ENCODE measurements around the gene SOCS7. TPM values are rescaled to one million over a fixed set of nuclear protein-coding genes. Genes with fewer than 3 reads are reported as not detected.

SOCS7 gene
- total and polyA plus RNA-seq, 2 donors (not counting 1 experiment from before 2014, with no cell fraction given) = 9.4 to 20.8 TPM

- TF ChIP-seq CTCF (IDR thresholded peaks at IDR 0.05) (no peak), EZH2 (IDR thresholded peaks at IDR 0.05; ENCODE audit: borderline replicate concordance, insufficient read depth, low read depth, low read length, poor library complexity, severe bottlenecking) (no peak)
- H3K27me3 Mint-ChIP-seq = peaks cover 16% of the 10 kb centered on the region
- CTCF ChIA-PET = interaction anchor here (1.4 kb wide), 1 partner anchor 226 kb away, joined by 3 read pairs; no protein-coding TSS in a partner anchor
- 87% methylated on average over 5 of the region's 9 CpGs for WGBS (ENCODE audit: insufficient coverage)
- Histone ChIP-seq H3K9ac (ENCODE audit: low read length) (no peak overlapping the region), H3K79me2 (ENCODE audit: control insufficient read depth, insufficient read depth, low read length) (no peaks in the 10 kb centered on the region), H4K20me1 (ENCODE audit: control insufficient read depth, insufficient read depth, low read length, poor library complexity, severe bottlenecking) (no peaks in the 10 kb centered on the region), H3K27me3 (replicated peaks in 1 of 4; ENCODE audit: control extremely low read depth in 1 of 4, control insufficient read depth in 3 of 4, insufficient read depth in 4 of 4, low read length in 3 of 4) (peaks cover 0 to 11% (median 0%) of the 10 kb centered on the region in 4 experiments), H3K4me3 (ENCODE audit: control extremely low read depth in 1 of 5, extremely low read depth in 1 of 5, insufficient read depth in 1 of 5, low read depth in 2 of 5, low read length in 4 of 5) (no peak overlapping the region), H3K9me3 (ENCODE audit: control extremely low read depth in 1 of 3, control insufficient read depth in 2 of 3, insufficient read depth in 1 of 3, low read length in 2 of 3) (no peaks in the 10 kb centered on the region), H2AFZ (ENCODE audit: insufficient read depth, low read depth, low read length, poor library complexity, severe bottlenecking) (no peak overlapping the region), H3K27ac (ENCODE audit: low read length in 2 of 2) (no peak overlapping the region), H3K4me2 (replicated peaks; ENCODE audit: low read depth, low read length, poor library complexity, severe bottlenecking) (no peak overlapping the region), H3K4me1 (ENCODE audit: control insufficient read depth in 2 of 2, insufficient read depth in 2 of 2, low read length in 2 of 2) (no peaks in the 10 kb centered on the region), H3K36me3 (replicated peaks in 1 of 2; ENCODE audit: control extremely low read depth in 1 of 2, control insufficient read depth in 1 of 2, extremely low read depth in 1 of 2, insufficient read depth in 2 of 2, low read length in 1 of 2) (no peaks in the 10 kb centered on the region)
- ATAC-seq (ENCODE audit: low read depth) (no peak), DNase-seq (no peak)
- no peak overlapping the region for H3K27ac Mint-ChIP-seq
- no peak overlapping the region for H3K4me3 Mint-ChIP-seq
- intact Hi-C loops (cut with micrococcal nuclease) = no loop called here
- H3K4me1 Mint-ChIP-seq = peaks cover 3% of the 10 kb centered on the region
- no peaks in the 10 kb centered on the region for H3K9me3 Mint-ChIP-seq (ENCODE audit: insufficient read depth)
- POLR2A ChIA-PET = no interaction called here
Observed at GRCh38 chr17:38441429-38442061, 89.9 kb downstream of the SOCS7 start.

GRCh38 chr17:38442548-38442947 lies 90.9 kb downstream of the SOCS7 start:
- Histone ChIP-seq H2AFZ (ENCODE audit: insufficient read depth, low read depth, low read length, poor library complexity, severe bottlenecking) (no peak overlapping the region), H3K9ac (ENCODE audit: low read length) (no peak overlapping the region), H4K20me1 (ENCODE audit: control insufficient read depth, insufficient read depth, low read length, poor library complexity, severe bottlenecking) (no peaks in the 10 kb centered on the region), H3K4me3 (ENCODE audit: control extremely low read depth in 1 of 5, extremely low read depth in 1 of 5, insufficient read depth in 1 of 5, low read depth in 2 of 5, low read length in 4 of 5) (no peak overlapping the region), H3K4me2 (replicated peaks; ENCODE audit: low read depth, low read length, poor library complexity, severe bottlenecking) (no peak overlapping the region), H3K4me1 (ENCODE audit: control insufficient read depth in 2 of 2, insufficient read depth in 2 of 2, low read length in 2 of 2) (no peaks in the 10 kb centered on the region), H3K27ac (ENCODE audit: low read length in 2 of 2) (no peak overlapping the region), H3K27me3 (replicated peaks in 1 of 4; ENCODE audit: control extremely low read depth in 1 of 4, control insufficient read depth in 3 of 4, insufficient read depth in 4 of 4, low read length in 3 of 4) (peaks cover 0 to 11% (median 0%) of the 10 kb centered on the region in 4 experiments), H3K9me3 (ENCODE audit: control extremely low read depth in 1 of 3, control insufficient read depth in 2 of 3, insufficient read depth in 1 of 3, low read length in 2 of 3) (no peaks in the 10 kb centered on the region), H3K36me3 (replicated peaks in 1 of 2; ENCODE audit: control extremely low read depth in 1 of 2, control insufficient read depth in 1 of 2, extremely low read depth in 1 of 2, insufficient read depth in 2 of 2, low read length in 1 of 2) (no peaks in the 10 kb centered on the region), H3K79me2 (ENCODE audit: control insufficient read depth, insufficient read depth, low read length) (no peaks in the 10 kb centered on the region)
- Mint-ChIP-seq H3K4me1 (peaks cover 3% of the 10 kb centered on the region), H3K9me3 (ENCODE audit: insufficient read depth) (no peaks in the 10 kb centered on the region), H3K27me3 (peaks cover 16% of the 10 kb centered on the region), H3K27ac (no peak overlapping the region), H3K4me3 (no peak overlapping the region)
- ChIA-PET CTCF (interaction anchor here (1.4 to 3.3 kb wide), 2 partner anchors 225 kb away, joined by 3 to 14 read pairs; no protein-coding TSS in a partner anchor), POLR2A (no interaction called here)
- 84% methylated on average over 4 of the region's 4 CpGs for whole genome bisulfite sequencing (ENCODE audit: insufficient coverage)
- TF ChIP-seq EZH2 (IDR thresholded peaks at IDR 0.05; ENCODE audit: borderline replicate concordance, insufficient read depth, low read depth, low read length, poor library complexity, severe bottlenecking) (no peak), CTCF (IDR thresholded peaks at IDR 0.05) (no peak)
- ATAC-seq (ENCODE audit: low read depth) (no peak), DNase-seq (no peak)
- intact Hi-C loops (cut with micrococcal nuclease) = no loop called here
